LNCAP (cell line): ENCODE results near the gene PTMA.

Experiments used
- CTCF ChIP-seq: fragments of 450-650 bp; IDR thresholded peaks from 2 replicates; pipeline ENCODE4 v1.5.1; 2017; ENCODE audit warnings: mild to moderate bottlenecking

PTMA gene

GRCh38 chr2:231743376-231744116 lies 35.2 kb downstream of the PTMA start:
- no peak for TF ChIP-seq CTCF

- TF ChIP-seq CTCF = no peak
These were observed 37.1 kb downstream of the PTMA start for GRCh38 chr2:231745303-231746038.

- no peak for TF ChIP-seq CTCF
These were observed 42.9 kb downstream of the PTMA start for GRCh38 chr2:231751042-231751815.

GRCh38 chr2:231752061-231752460 lies 43.7 kb downstream of the PTMA start:
- no peak for TF ChIP-seq CTCF

GRCh38 chr2:231761735-231762134 lies 53.4 kb downstream of the PTMA start:
- no peak for TF ChIP-seq CTCF
